Osteoblast (primary cell): ENCODE measurements around the gene SRP54. TPM values are rescaled to one million over a fixed set of nuclear protein-coding genes. Genes with fewer than 3 reads are reported as not detected.

Source experiments
- DNase-seq: peaks from one replicate; pipeline ENCODE4 v3.0.0; 2011; ENCODE audit warnings: low spot score, mixed read lengths; ENCODE audit not compliant: insufficient read length; ENCODE audit errors: missing footprints
- H2AFZ ChIP-seq: 2 replicates; pipeline ENCODE4 v1.6.0; 2011; ENCODE audit warnings: mild to moderate bottlenecking, low read length
- H3K27ac ChIP-seq: 2 replicates; pipeline ENCODE4 v1.5.1; 2011; ENCODE audit warnings: mild to moderate bottlenecking, low read depth, low read length, moderate library complexity
- H3K27me3 ChIP-seq: 2 replicates; pipeline ENCODE4 v1.6.0; 2012; ENCODE audit warnings: mild to moderate bottlenecking, control low read depth, inconsistent platforms, low read length, moderate library complexity; ENCODE audit not compliant: insufficient read depth
- H3K36me3 ChIP-seq: 2 replicates; pipeline ENCODE4 v1.5.1; 2011; ENCODE audit warnings: mild to moderate bottlenecking, low read length, control low read depth, moderate library complexity; ENCODE audit not compliant: insufficient read depth
- H3K4me1 ChIP-seq: 2 replicates; pipeline ENCODE4 v1.5.1; 2011; ENCODE audit warnings: mild to moderate bottlenecking, low read length, control low read depth, moderate library complexity; ENCODE audit not compliant: insufficient read depth
- H3K4me2 ChIP-seq: 2 replicates; pipeline ENCODE4 v1.6.0; 2011; ENCODE audit warnings: mild to moderate bottlenecking, low read length; ENCODE audit not compliant: insufficient read depth
- H3K4me3 ChIP-seq: fragments of 200-600 bp; sonication (generic); 3 replicates; pipeline ENCODE4 v1.5.1; 2012; ENCODE audit warnings: mild to moderate bottlenecking, low read length, inconsistent platforms; ENCODE audit not compliant: insufficient read depth
- H3K79me2 ChIP-seq: 2 replicates; pipeline ENCODE4 v1.6.0; 2012; ENCODE audit warnings: mild to moderate bottlenecking, low read length, control low read depth, inconsistent platforms; ENCODE audit not compliant: insufficient read depth
- H3K9me3 ChIP-seq: 2 replicates; pipeline ENCODE4 v1.5.1; 2011; ENCODE audit warnings: low read depth, low read length, control low read depth
- H4K20me1 ChIP-seq: 2 replicates; pipeline ENCODE4 v1.6.0; 2012; ENCODE audit warnings: mild to moderate bottlenecking, low read length, control low read depth; ENCODE audit not compliant: insufficient read depth
- total RNA-seq: library from RNA; depleted of rRNA; stranded (reverse); fragments of >200 nt; gene quantifications from 2 replicates; pipeline ENCODE4 v1.2.3, GENCODE V29; 2012
- TF ChIP-seq, protein P1 (sequence below): IDR thresholded peaks from 2 replicates; pipeline ENCODE4 v1.5.1; 2011; ENCODE audit warnings: mild to moderate bottlenecking, low read depth, low read length, moderate library complexity; ENCODE audit errors: extremely low read depth

Gene SRP54
- total RNA-seq, 1 donor, result 72.0 TPM

DNA sequence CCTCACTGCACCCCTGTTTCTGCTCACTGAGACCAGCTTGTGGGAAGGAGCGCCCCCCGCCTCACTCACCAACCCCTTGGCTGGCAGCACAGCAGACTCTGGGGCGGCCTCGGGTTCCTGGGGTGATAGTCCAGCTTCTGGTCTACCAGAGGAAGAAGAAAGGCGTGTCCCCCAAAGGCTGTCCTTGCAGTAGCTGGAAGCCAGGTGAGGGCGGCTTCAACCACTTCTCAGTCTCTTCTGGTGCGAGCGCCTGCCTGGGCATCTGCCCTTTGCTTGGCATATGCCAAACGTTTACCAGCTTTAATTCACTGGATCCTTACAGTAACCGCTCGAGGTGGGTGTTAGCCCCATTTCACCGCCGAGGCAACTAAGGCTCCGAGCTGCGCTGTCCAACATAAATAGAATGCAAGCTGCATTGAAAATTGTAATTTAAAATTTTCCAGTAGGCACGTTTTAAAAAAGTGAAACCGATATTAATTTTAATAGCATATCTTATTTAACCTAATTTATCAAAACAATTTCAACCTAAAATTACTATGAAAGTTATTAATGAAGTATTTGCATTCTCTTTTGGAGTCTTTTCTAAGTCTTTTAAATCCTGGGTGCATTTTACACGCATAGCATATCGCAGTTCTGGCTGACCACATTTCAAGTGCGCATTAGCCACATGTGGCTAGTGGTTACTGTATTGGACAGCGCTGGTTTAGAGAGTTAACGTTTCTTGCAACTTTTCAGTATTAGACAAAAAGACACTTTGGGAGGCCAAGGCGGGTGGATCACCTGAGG is 64.2 kb downstream of the SRP54 start:
- H3K4me1 ChIP-seq, result peaks cover 14% of the 10 kb centered on the region
- H4K20me1 ChIP-seq, result no peaks in the 10 kb centered on the region
- H3K4me3 ChIP-seq, result peak overlapping the region; percentile 89
- peak overlapping the region; percentile 95 for H3K4me2 ChIP-seq
- peak; percentile 51 for DNase-seq
- peaks cover 28% of the 10 kb centered on the region for H3K79me2 ChIP-seq
- TF ChIP-seq, protein P1, sequence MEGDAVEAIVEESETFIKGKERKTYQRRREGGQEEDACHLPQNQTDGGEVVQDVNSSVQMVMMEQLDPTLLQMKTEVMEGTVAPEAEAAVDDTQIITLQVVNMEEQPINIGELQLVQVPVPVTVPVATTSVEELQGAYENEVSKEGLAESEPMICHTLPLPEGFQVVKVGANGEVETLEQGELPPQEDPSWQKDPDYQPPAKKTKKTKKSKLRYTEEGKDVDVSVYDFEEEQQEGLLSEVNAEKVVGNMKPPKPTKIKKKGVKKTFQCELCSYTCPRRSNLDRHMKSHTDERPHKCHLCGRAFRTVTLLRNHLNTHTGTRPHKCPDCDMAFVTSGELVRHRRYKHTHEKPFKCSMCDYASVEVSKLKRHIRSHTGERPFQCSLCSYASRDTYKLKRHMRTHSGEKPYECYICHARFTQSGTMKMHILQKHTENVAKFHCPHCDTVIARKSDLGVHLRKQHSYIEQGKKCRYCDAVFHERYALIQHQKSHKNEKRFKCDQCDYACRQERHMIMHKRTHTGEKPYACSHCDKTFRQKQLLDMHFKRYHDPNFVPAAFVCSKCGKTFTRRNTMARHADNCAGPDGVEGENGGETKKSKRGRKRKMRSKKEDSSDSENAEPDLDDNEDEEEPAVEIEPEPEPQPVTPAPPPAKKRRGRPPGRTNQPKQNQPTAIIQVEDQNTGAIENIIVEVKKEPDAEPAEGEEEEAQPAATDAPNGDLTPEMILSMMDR, result no peak
- peaks cover 6% of the 10 kb centered on the region for H3K36me3 ChIP-seq
- H3K27ac ChIP-seq, result peak overlapping the region; percentile 87
- no peaks in the 10 kb centered on the region for H3K27me3 ChIP-seq
- H2AFZ ChIP-seq, result peak overlapping the region; percentile 94
- H3K9me3 ChIP-seq, result no peaks in the 10 kb centered on the region

GRCh38 chr14:35047976-35048513 is 65.3 kb downstream of the SRP54 start:
- Histone ChIP-seq H3K4me3 (no peak overlapping the region), H3K27ac (no peak overlapping the region)
- TF ChIP-seq, protein P1, result no peak

GRCh38 chr14:35050652-35051051 is 67.9 kb downstream of the SRP54 start:
- Histone ChIP-seq H3K9me3 (no peaks in the 10 kb centered on the region), H3K27me3 (no peaks in the 10 kb centered on the region), H3K4me1 (peaks cover 14% of the 10 kb centered on the region), H3K4me2 (no peak overlapping the region), H3K79me2 (peaks cover 28% of the 10 kb centered on the region), H4K20me1 (no peaks in the 10 kb centered on the region), H3K27ac (peak overlapping the region; percentile 47), H3K4me3 (no peak overlapping the region), H3K36me3 (peaks cover 20% of the 10 kb centered on the region), H2AFZ (no peak overlapping the region)
- DNase-seq, result peak; percentile 91
- TF ChIP-seq, protein P1, result no peak

More at GRCh38 chr14:35047976-35048513, 65.3 kb downstream of the SRP54 start:
- no peak for DNase-seq
- peak overlapping the region; percentile 95 for H3K4me2 ChIP-seq
- no peak overlapping the region for H2AFZ ChIP-seq
- H3K9me3 ChIP-seq, result no peaks in the 10 kb centered on the region
- H3K79me2 ChIP-seq, result peaks cover 28% of the 10 kb centered on the region
- H3K27me3 ChIP-seq, result no peaks in the 10 kb centered on the region
- H4K20me1 ChIP-seq, result no peaks in the 10 kb centered on the region
- peaks cover 8% of the 10 kb centered on the region for H3K36me3 ChIP-seq
- H3K4me1 ChIP-seq, result peaks cover 14% of the 10 kb centered on the region

- peaks cover 24% of the 10 kb centered on the region for H3K36me3 ChIP-seq
- no peak for DNase-seq
- no peaks in the 10 kb centered on the region for H4K20me1 ChIP-seq
- H3K27me3 ChIP-seq, result no peaks in the 10 kb centered on the region
- H3K4me2 ChIP-seq, result no peak overlapping the region
- H3K27ac ChIP-seq, result no peak overlapping the region
- H2AFZ ChIP-seq, result no peak overlapping the region
- TF ChIP-seq, protein P1, result no peak
- H3K9me3 ChIP-seq, result no peaks in the 10 kb centered on the region
- peaks cover 14% of the 10 kb centered on the region for H3K4me1 ChIP-seq
- no peak overlapping the region for H3K4me3 ChIP-seq
- peaks cover 27% of the 10 kb centered on the region for H3K79me2 ChIP-seq
Observed at GRCh38 chr14:35051796-35052195, 69.0 kb downstream of the SRP54 start.
